Gastrocnemius medialis (tissue), 4 donors: Measurements from ENCODE around the gene GTF3C5. TPM values are rescaled to one million over a fixed set of nuclear protein-coding genes. Genes with fewer than 3 reads are reported as not detected.

Experiments used
- ATAC-seq, 2 donors: fragments of 150-250 bp; one replicate each; pipeline ENCODE4 v1.9.1; 2016
- DNase-seq, 2 donors: peaks; one replicate each; pipeline ENCODE4 v3.0.0-alpha.2; 2019
- H3K27ac ChIP-seq, 4 donors: fragments of 200-600 bp; sonication (generic); 1 replicate in 1 of 4; 2 replicates in 3 of 4; pipeline ENCODE4 v1.5.1; 2016 to 2018; ENCODE audit warnings: mild to moderate bottlenecking in 2 of 4, moderate library complexity in 1 of 4
- H3K27me3 ChIP-seq, 3 donors: fragments of 200-600 bp; sonication (generic) in 2 of 3; 1 replicate in 1 of 3; 2 replicates in 2 of 3; pipeline versions ENCODE4 v1.5.1 to v1.6.0; 2016 to 2019; ENCODE audit warnings: mild to moderate bottlenecking in 1 of 3, moderate library complexity in 1 of 3
- H3K36me3 ChIP-seq, 2 donors: fragments of 200-600 bp; sonication (generic) in 1 of 2; one replicate each; pipeline ENCODE4 v1.5.1; 2017 to 2018
- H3K4me1 ChIP-seq, 2 donors: fragments of 200-600 bp; sonication (generic) in 1 of 2; one replicate each; pipeline ENCODE4 v1.5.1; 2016 to 2017; ENCODE audit warnings: mild to moderate bottlenecking in 2 of 2
- H3K4me3 ChIP-seq, 4 donors: fragments of 200-600 bp; sonication (generic) in 3 of 4; 1 replicate in 1 of 4; 2 replicates in 3 of 4; pipeline ENCODE4 v1.5.1; 2016 to 2019; ENCODE audit warnings: mild to moderate bottlenecking in 2 of 4
- H3K9me3 ChIP-seq, 3 donors: fragments of 200-600 bp; sonication (generic) in 2 of 3; 1 replicate in 1 of 3; 2 replicates in 2 of 3; pipeline ENCODE4 v1.5.1; 2016 to 2019
- POLR2A ChIP-seq, 2 donors: fragments of 450-650 bp; IDR thresholded peaks; one replicate each; pipeline ENCODE4 v1.6.1; 2017; ENCODE audit warnings: antibody characterized with exemption in 2 of 2, mild to moderate bottlenecking in 2 of 2, moderate library complexity in 2 of 2
- in situ Hi-C, 4 donors: fragments of 200-750 bp; cut with MboI; loops; one replicate each; pipeline versions ENCODE4 v1.15.0 to v1.8.0; 2017; ENCODE audit warnings: low sequenced_read_pairs in 4 of 4
- intact Hi-C: fragments of 100-400 bp; cut with DNase I; formaldehyde crosslinking; loops from one replicate; pipeline ENCODE4 v1.15.1; 2023; ENCODE audit warnings: low total_unique reads
- total RNA-seq, 4 donors: library from RNA; depleted of rRNA; stranded (reverse); fragments of >200 nt; gene quantifications; one replicate each; pipeline versions ENCODE4 v1.1.0 to v1.2.3, GENCODE V29; 2016
- TF ChIP-seq, protein P1 (sequence below), 5 experiments: fragments of 450-650 bp in 3 of 5; fragments of 200-600 bp in 2 of 5; sonication (generic) in 2 of 5; IDR thresholded peaks in 4 of 5; conservative IDR thresholded peaks in 1 of 5; 1 replicate in 4 of 5; 2 replicates in 1 of 5; pipeline ENCODE4 v1.5.1; 2016 to 2019; ENCODE audit warnings: antibody characterized with exemption in 5 of 5, mild to moderate bottlenecking in 3 of 5, moderate library complexity in 3 of 5

GTF3C5 gene, protein sequence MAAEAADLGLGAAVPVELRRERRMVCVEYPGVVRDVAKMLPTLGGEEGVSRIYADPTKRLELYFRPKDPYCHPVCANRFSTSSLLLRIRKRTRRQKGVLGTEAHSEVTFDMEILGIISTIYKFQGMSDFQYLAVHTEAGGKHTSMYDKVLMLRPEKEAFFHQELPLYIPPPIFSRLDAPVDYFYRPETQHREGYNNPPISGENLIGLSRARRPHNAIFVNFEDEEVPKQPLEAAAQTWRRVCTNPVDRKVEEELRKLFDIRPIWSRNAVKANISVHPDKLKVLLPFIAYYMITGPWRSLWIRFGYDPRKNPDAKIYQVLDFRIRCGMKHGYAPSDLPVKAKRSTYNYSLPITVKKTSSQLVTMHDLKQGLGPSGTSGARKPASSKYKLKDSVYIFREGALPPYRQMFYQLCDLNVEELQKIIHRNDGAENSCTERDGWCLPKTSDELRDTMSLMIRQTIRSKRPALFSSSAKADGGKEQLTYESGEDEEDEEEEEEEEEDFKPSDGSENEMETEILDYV
- 10 to 100 TPM; 48.1 to 55.3 (median 51.5) TPM for total RNA-seq

DNA sequence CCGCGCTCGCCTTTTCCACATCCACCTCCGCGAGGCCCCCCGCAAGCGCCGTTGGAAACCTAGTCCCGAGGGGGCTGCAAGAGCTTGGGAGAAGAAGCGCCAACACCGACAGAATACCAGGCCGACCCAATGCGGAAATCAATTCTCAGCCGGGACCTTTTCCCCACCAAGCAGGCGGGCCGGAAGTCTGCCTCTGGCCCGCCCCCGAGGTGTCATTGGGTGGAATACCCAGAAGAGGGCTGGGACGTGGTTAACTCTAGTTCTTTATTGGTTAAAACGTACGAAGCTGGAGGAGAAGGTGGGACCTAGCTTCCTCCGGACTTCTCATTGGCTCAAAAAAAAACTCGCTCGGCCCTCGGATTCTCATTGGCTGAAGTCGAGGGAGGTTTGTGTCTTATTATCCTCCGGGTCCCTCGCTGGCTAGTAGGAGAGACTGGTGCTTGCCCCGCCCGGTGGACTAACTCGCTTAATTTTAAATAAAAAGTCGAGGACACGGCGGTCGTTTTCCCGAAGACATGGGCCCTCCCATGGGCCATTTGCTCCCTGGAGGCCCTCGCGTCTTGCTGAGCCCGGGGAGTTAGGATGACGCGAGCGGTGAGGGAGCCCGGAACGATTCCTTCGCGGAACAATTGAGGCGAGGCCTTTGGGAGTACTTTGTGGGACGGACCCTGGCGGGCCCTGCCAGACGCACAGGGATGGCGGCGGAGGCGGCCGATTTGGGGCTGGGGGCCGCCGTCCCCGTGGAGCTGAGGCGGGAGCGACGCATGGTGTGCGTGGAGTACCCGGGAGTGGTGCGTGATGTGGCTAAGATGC lies at the start of gene GTF3C5:
GTF3C5 (plus strand) TSS at position 681 of the 813 bp plus-strand sequence; CDS start at position 696, 15 bp downstream.
- ATAC-seq (peak; percentile 99), DNase-seq (peak; percentile 92 to 94)
- TF ChIP-seq, protein P1, sequence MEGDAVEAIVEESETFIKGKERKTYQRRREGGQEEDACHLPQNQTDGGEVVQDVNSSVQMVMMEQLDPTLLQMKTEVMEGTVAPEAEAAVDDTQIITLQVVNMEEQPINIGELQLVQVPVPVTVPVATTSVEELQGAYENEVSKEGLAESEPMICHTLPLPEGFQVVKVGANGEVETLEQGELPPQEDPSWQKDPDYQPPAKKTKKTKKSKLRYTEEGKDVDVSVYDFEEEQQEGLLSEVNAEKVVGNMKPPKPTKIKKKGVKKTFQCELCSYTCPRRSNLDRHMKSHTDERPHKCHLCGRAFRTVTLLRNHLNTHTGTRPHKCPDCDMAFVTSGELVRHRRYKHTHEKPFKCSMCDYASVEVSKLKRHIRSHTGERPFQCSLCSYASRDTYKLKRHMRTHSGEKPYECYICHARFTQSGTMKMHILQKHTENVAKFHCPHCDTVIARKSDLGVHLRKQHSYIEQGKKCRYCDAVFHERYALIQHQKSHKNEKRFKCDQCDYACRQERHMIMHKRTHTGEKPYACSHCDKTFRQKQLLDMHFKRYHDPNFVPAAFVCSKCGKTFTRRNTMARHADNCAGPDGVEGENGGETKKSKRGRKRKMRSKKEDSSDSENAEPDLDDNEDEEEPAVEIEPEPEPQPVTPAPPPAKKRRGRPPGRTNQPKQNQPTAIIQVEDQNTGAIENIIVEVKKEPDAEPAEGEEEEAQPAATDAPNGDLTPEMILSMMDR (IDR thresholded peaks at IDR 0.05 in 4 of 5, conservative IDR thresholded peaks at IDR 0.05 in 1 of 5), result peak in 2 of 5 experiments; percentile 16 to 30
- peak; percentile 65 to 76 for TF ChIP-seq POLR2A (IDR thresholded peaks at IDR 0.05)
- intact Hi-C loops (loop anchor here (1.0 to 10.0 kb wide), 4 partner anchors 86 to 434 kb away; partner anchors contain the start of genes MED22, RPL7A and TSC1), in situ Hi-C loops (no loop called here)
- H3K4me3 ChIP-seq, result peak within 1 kb of the TSS; percentile 85 to 97 (median 93)
- peaks cover 32 to 43% of the 10 kb centered on the region in 2 donors for H3K4me1 ChIP-seq
- H3K36me3 ChIP-seq, result no peaks in the 10 kb centered on the region
- peak within 1 kb of the TSS; percentile 93 to 94 (median 94) for H3K27ac ChIP-seq
- no peaks in the 10 kb centered on the region for H3K9me3 ChIP-seq
- H3K27me3 ChIP-seq, result no peaks in the 10 kb centered on the region

DNA sequence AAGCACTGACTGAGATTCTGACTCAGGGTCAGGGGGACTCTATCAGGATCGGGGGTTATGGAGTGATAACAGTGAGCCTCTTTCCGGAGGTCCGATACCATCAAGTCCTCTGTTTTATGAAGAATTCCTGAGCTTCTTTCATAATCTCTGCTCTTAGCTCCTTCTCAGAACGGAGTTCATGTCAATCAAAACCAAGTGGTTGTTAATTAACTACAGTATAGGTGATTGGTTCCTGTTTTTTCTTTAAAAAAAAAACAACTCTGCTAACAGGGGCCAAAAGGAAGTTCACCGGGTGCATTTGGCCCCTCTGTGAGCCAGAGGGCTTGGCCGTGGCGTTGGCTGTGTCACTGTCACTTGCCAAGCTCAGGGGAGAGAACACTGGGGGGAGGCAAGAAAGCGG lies 48.3 kb upstream of the GTF3C5 start:
- no peak overlapping the region for H3K27ac ChIP-seq
- intact Hi-C loops, result no loop called here

DNA sequence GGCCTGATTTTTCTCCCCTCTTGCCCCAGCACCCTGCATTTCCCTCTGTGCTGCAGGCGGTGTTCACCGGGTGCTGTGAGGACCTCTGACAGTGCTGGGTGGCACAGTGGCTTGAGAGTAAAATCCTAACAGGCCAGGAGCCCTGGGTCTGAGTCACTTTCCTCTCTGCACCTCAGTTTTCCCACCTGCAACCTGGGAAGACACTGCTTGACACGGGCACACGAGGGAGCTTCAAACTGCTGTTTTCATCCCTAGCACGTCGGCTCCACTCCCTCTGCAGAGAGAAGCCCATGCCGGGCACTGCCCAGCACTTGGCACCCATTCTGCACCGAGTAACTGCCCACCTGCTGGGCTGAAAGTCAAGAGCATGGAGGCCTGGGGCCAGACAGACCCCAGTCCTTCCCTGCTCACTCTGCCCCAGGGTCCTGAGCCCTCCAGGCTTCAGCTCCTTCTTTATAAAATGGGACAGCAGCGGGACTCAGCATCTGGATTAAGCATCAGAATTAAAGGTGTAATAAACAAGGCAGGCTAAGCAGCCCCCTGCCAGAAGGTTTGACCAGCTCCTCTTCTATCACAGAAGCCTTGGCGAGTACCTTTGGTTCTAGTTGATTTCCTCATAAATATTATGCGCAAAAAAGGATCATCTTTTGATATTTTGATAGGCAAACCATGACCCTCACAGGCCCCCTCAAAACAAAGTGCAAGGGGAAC lies 47.2 kb upstream of the GTF3C5 start:
- DNase-seq (no peak), ATAC-seq (no peak)
- peaks cover 12 to 25% (median 20%) of the 10 kb centered on the region in 3 donors for H3K27me3 ChIP-seq
- no peak overlapping the region for H3K27ac ChIP-seq
- intact Hi-C loops (no loop called here), in situ Hi-C loops (no loop called here)
- TF ChIP-seq POLR2A (IDR thresholded peaks at IDR 0.05), result no peak
- TF ChIP-seq, protein P1 (IDR thresholded peaks at IDR 0.05 in 4 of 5, conservative IDR thresholded peaks at IDR 0.05 in 1 of 5), result no peak
- peaks cover 0 to 3% of the 10 kb centered on the region in 2 donors for H3K4me1 ChIP-seq
- no peak overlapping the region for H3K4me3 ChIP-seq
- H3K9me3 ChIP-seq, result no peaks in the 10 kb centered on the region
- H3K36me3 ChIP-seq, result no peaks in the 10 kb centered on the region

More for the DNA sequence above, 48.3 kb upstream of the GTF3C5 start:
- H3K9me3 ChIP-seq, result no peaks in the 10 kb centered on the region
- H3K4me1 ChIP-seq, result peaks cover 0 to 3% of the 10 kb centered on the region in 2 donors
- no peak overlapping the region for H3K4me3 ChIP-seq
- H3K27me3 ChIP-seq, result peaks cover 23 to 36% (median 31%) of the 10 kb centered on the region in 3 donors
- no peaks in the 10 kb centered on the region for H3K36me3 ChIP-seq
- ATAC-seq, result no peak
- TF ChIP-seq, protein P1 (IDR thresholded peaks at IDR 0.05 in 4 of 5, conservative IDR thresholded peaks at IDR 0.05 in 1 of 5), result no peak
- no peak for TF ChIP-seq POLR2A (IDR thresholded peaks at IDR 0.05)
- DNase-seq, result no peak
- in situ Hi-C loops, result no loop called here
